ENCODE results near the gene DPYD.

The DPYD gene

DNA sequence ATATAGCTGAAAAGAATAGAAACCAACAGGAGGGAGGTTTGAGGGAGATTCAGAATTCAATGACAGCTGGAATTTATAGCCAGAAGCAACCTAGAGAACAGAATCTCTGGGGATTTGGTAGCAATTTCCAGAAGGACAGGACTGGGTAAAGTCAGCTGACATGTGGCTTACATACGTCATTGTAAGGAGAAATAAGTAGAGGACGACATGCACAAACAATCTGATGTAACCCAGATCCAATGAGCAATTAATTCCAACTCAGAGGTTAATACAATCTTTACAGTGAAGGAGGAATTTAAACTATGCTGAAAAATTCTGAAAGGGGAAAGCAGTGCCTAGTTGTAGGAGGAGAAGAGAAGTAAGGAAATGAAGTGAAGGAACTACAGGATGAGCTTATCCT lies 815.3 kb downstream of the DPYD start:
- no peak for DNase-seq
- in situ Hi-C loops (cut with MboI; ENCODE audit: low pct_unique_long_range_greater_than_20kb, low sequenced_read_pairs) = no loop called here

- DNase-seq = no peak
- in situ Hi-C loops (cut with MboI; ENCODE audit: low pct_unique_long_range_greater_than_20kb, low sequenced_read_pairs) = no loop called here
Observed at GRCh38 chr1:97101509-97101908, 819.3 kb downstream of the DPYD start.

GRCh38 chr1:97097404-97097925 lies 823.4 kb downstream of the DPYD start:
- in situ Hi-C loops (cut with MboI; ENCODE audit: low pct_unique_long_range_greater_than_20kb, low sequenced_read_pairs) = no loop called here
- no peak for DNase-seq

- in situ Hi-C loops (cut with MboI; ENCODE audit: low pct_unique_long_range_greater_than_20kb, low sequenced_read_pairs) = no loop called here
- no peak for DNase-seq
Observed at GRCh38 chr1:97095764-97096163, 825.1 kb downstream of the DPYD start.

GRCh38 chr1:97094247-97094972 lies 826.4 kb downstream of the DPYD start:
- in situ Hi-C loops (cut with MboI; ENCODE audit: low pct_unique_long_range_greater_than_20kb, low sequenced_read_pairs) = no loop called here
- DNase-seq = no peak

DNA sequence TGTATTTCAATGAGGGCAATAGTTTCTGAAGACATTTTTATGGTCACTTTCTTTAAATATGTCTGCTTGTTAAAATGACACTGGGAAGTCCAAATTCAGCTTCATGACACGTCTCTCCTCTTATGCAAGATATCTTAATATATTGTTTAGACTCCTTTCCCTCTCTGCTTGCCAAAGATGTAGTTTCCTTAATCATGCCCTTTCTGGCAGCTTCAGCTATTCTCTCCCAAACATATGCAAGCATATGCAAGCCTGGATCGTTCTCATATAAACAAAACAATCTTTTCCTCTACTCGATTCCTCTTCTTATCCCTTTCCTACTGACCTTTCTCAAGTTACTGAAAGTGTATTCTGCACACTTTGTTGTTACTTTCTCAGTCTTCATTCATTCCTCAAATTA lies 827.1 kb downstream of the DPYD start:
- in situ Hi-C loops (cut with MboI; ENCODE audit: low pct_unique_long_range_greater_than_20kb, low sequenced_read_pairs) = no loop called here
- DNase-seq = no peak

DNA sequence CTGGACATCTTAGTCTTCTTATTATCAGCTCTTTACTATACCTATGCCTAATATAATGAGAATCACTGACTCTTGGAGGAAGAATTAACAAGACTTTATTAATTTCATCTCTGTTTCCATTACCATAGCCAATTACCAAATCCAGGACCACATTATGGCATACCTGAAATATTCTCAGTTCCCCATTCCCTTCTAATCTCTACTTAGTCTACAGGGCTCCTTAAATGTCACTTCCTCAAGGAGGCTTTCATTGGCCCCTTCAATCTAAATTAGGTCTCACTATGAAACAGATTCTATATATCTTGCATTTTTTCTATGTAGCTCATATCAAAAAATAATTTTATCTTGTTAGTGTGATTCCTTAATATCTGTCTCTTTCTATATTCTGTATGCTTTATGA lies 828.0 kb downstream of the DPYD start:
- DNase-seq = no peak
- in situ Hi-C loops (cut with MboI; ENCODE audit: low pct_unique_long_range_greater_than_20kb, low sequenced_read_pairs) = no loop called here

DNA sequence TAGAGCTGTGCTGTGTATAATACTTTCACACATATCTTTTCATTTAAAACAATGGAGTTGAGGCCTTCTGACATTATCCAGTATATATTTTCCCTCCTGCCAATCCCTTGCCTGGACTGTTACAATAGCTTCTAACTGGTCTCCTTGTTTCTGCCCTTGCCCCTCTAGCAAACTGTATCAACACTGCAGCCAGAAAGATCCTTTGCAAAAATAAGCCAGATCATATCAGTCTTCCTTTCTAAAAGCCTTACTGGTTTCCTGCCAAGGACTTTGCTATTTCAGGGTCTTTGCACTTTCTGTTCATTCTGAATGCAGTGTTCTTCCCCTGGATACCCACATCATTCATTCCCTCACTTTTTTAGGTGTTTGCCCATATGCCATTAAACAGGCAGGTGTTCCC lies 829.2 kb downstream of the DPYD start:
- DNase-seq = no peak
- in situ Hi-C loops (cut with MboI; ENCODE audit: low pct_unique_long_range_greater_than_20kb, low sequenced_read_pairs) = no loop called here

DNA sequence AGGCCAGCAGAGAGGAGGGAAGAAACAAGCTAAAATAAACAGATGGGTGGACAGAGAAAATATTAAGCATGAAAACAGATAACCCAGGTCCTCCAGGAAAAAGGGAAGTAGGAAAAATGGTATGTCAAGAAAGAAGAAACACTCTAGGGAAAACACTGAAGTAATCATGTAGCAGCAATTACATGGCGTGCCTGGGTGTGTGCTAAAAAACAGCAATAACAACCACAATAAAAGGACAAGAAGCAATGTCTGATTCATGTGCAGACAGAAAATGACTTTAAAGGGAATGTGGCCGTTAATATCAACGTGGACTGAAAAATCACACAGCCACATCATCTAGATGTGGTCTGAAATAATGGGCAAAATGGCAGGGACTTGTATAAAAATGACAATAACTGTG lies 829.6 kb downstream of the DPYD start:
- no peak for DNase-seq
- in situ Hi-C loops (cut with MboI; ENCODE audit: low pct_unique_long_range_greater_than_20kb, low sequenced_read_pairs) = no loop called here

DNA sequence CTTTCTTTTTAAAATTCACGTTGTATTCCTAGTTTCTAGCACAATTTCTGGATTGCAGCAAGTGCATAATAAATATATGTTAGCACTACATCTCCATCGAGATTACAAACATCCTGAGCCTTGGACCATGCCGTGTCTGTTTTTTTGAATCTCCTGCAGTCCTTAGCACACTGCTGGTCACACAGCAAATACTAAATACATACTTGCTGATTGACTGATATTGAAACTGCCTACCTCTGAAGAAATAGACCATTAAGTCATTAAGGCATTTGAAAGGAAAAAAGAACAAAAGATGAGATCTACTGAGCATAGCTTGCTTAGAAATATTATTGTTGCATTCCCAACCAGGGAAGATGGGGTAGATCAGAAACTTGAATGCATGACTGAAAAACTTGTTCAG lies 830.1 kb downstream of the DPYD start:
- DNase-seq = no peak

GRCh38 chr1:97089173-97089572 lies 831.7 kb downstream of the DPYD start:
- no peak for DNase-seq
- in situ Hi-C loops (cut with MboI; ENCODE audit: low pct_unique_long_range_greater_than_20kb, low sequenced_read_pairs) = no loop called here

More for the DNA sequence above, 830.1 kb downstream of the DPYD start:
- in situ Hi-C loops (cut with MboI; ENCODE audit: low pct_unique_long_range_greater_than_20kb, low sequenced_read_pairs) = no loop called here

GRCh38 chr1:97088391-97088790 lies 832.4 kb downstream of the DPYD start:
- in situ Hi-C loops (cut with MboI; ENCODE audit: low pct_unique_long_range_greater_than_20kb, low sequenced_read_pairs) = no loop called here
- no peak for DNase-seq

DNA sequence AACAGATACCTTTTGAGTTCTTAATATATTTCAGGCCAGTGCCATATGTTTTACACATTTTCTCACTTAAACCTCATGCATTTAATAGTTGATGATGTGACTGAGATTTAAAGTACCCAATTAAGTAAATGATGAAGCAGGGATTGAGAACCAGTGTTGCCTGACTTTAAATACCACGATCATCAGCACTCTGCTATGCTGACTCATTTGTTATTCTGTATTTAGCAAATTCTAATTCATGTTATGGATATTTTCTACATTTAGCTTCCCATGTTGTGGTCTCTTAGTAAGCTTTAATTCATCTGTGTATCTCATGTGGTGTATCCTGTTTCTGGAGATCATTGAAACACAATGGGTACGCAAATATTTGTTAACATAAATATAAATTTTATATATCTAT lies 836.3 kb downstream of the DPYD start:
- no peak for DNase-seq
- in situ Hi-C loops (cut with MboI; ENCODE audit: low pct_unique_long_range_greater_than_20kb, low sequenced_read_pairs) = no loop called here

GRCh38 chr1:97082160-97082848 lies 838.5 kb downstream of the DPYD start:
- in situ Hi-C loops (cut with MboI; ENCODE audit: low pct_unique_long_range_greater_than_20kb, low sequenced_read_pairs) = no loop called here
- DNase-seq = no peak

GRCh38 chr1:97078872-97079271 lies 842.0 kb downstream of the DPYD start:
- in situ Hi-C loops (cut with MboI; ENCODE audit: low pct_unique_long_range_greater_than_20kb, low sequenced_read_pairs) = no loop called here
- DNase-seq = no peak

DNA sequence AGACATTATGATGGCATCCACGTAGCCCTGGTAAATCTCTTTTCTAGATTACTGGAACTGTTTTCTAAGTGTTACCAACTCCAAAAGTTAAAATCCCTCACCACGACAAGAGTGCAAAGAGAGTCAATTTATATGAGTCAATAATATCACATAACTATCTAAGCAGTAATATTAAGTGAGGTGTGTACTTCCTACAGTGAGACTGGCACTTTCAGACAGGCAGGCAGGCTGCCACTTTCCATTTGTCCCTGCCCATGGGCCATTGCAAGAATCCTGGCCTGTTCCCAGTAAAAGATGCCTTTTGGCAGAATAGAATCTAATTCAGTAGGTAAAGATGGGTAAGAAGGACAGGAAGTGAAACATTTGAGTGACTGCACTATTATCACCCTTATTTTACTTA lies 843.6 kb downstream of the DPYD start:
- in situ Hi-C loops (cut with MboI; ENCODE audit: low pct_unique_long_range_greater_than_20kb, low sequenced_read_pairs) = no loop called here
- DNase-seq = no peak

- no peak for DNase-seq
- in situ Hi-C loops (cut with MboI; ENCODE audit: low pct_unique_long_range_greater_than_20kb, low sequenced_read_pairs) = no loop called here
Observed at GRCh38 chr1:97074771-97075170, 846.1 kb downstream of the DPYD start.

DNA sequence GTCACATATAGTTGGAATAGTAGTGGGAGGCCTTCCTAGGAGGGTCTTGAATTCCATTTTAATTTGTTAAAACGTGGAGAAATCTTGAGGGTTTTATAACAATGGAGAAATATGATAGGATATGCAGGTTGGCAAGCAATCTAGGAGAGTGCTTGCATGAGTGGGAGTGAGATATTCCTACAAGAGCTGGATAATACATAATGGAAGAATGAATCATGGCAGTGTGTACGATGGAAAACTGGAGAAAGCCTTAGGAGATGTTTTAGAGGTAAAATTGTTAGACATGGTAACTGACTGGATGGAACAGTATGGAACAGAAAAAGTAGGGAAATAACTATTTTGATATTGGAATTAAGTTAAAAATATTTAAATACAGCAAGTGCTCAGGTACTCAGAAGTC lies 846.9 kb downstream of the DPYD start:
- no peak for DNase-seq
- in situ Hi-C loops (cut with MboI; ENCODE audit: low pct_unique_long_range_greater_than_20kb, low sequenced_read_pairs) = no loop called here

DNA sequence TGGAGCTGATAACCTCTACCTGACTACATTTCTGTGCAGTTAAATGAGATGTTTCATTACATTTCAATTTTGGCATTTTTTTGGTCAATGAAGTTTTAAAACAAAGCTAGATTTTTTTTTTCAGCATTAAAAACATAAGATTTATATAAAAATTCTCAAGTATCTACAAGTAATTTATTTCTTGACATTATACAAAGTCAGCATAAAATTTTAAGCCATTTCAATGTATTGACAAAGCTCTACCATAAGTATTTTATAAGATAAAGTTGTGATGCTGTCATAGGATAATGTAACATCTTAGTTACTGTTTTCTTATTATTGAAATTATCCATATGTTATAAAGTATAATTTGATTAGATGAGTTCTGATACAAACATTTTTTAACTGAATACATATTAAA lies 847.7 kb downstream of the DPYD start:
- in situ Hi-C loops (cut with MboI; ENCODE audit: low pct_unique_long_range_greater_than_20kb, low sequenced_read_pairs) = no loop called here
- DNase-seq = no peak

DNA sequence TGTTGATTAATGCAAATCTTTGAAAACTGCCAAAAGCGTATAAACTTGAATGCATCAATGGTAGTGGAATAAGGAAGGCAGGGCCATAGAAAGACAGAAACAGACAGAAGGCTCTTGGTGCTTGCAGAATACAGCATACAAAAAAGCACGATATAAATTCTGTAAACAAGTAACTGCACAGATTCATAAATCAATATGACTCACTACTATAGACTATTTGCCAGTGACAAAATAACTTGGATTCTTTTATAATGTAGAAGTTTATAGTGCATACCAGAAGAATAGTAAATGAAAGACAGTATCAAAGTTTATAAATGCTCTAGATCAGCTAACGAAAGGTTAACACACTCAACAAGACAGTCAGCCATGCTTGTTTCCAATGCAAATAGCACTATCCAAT lies 849.7 kb downstream of the DPYD start:
- in situ Hi-C loops (cut with MboI; ENCODE audit: low pct_unique_long_range_greater_than_20kb, low sequenced_read_pairs) = no loop called here
- DNase-seq = no peak

- DNase-seq = no peak
- in situ Hi-C loops (cut with MboI; ENCODE audit: low pct_unique_long_range_greater_than_20kb, low sequenced_read_pairs) = no loop called here
Observed at GRCh38 chr1:97070376-97070775, 850.5 kb downstream of the DPYD start.
